ENCODE data around the gene CEP57. TPM values are rescaled to one million over a fixed set of nuclear protein-coding genes. Genes with fewer than 3 reads are reported as not detected.

The CEP57 gene
- total RNA-seq = 10 to 100 TPM; 23.6 to 26.3 TPM

GRCh38 chr11:95790123-95790932 is at the start of gene CEP57:
CEP57 (plus strand) TSS chr11:95790498; CDS start chr11:95790699, 201 bp downstream.
- ATAC-seq (ENCODE audit: insufficient number of reproducible peaks, low FRiP score, low read depth) = peak; percentile 93
- Histone ChIP-seq H3K4me3 (peak within 1 kb of the TSS; percentile 82), H3K4me1 (ENCODE audit: control insufficient read depth in 1 of 2, low read depth in 2 of 2) (peaks cover 5 to 28% of the 10 kb centered on the region in 2 donors), H3K27ac (peak within 1 kb of the TSS; percentile 98 to 99), H3K36me3 (peaks cover 17% of the 10 kb centered on the region), H3K9me3 (no peaks in the 10 kb centered on the region), H3K27me3 (replicated peaks; ENCODE audit: insufficient read depth) (no peaks in the 10 kb centered on the region)
- TF ChIP-seq CTCF (IDR thresholded peaks at IDR 0.05) = no peak
- DNase-seq (ENCODE audit: low spot score) = peak; percentile 97

GRCh38 chr11:95750101-95750500 is 40.2 kb upstream of the CEP57 start:
- no peak for TF ChIP-seq CTCF (IDR thresholded peaks at IDR 0.05)
- Histone ChIP-seq H3K27ac (no peak overlapping the region), H3K27me3 (replicated peaks; ENCODE audit: insufficient read depth) (no peaks in the 10 kb centered on the region), H3K4me3 (no peak overlapping the region), H3K9me3 (no peaks in the 10 kb centered on the region), H3K36me3 (no peaks in the 10 kb centered on the region), H3K4me1 (ENCODE audit: control insufficient read depth in 1 of 2, low read depth in 2 of 2) (no peaks in the 10 kb centered on the region)
- DNase-seq (ENCODE audit: low spot score) (no peak), ATAC-seq (ENCODE audit: insufficient number of reproducible peaks, low FRiP score, low read depth) (no peak)

- Histone ChIP-seq H3K4me1 (ENCODE audit: control insufficient read depth in 1 of 2, low read depth in 2 of 2) (no peaks in the 10 kb centered on the region), H3K27me3 (replicated peaks; ENCODE audit: insufficient read depth) (no peaks in the 10 kb centered on the region), H3K9me3 (no peaks in the 10 kb centered on the region), H3K36me3 (no peaks in the 10 kb centered on the region), H3K4me3 (no peak overlapping the region), H3K27ac (no peak overlapping the region)
- DNase-seq (ENCODE audit: low spot score) (no peak), ATAC-seq (ENCODE audit: insufficient number of reproducible peaks, low FRiP score, low read depth) (no peak)
- no peak for TF ChIP-seq CTCF (IDR thresholded peaks at IDR 0.05)
These were observed 38.8 kb upstream of the CEP57 start for GRCh38 chr11:95751515-95751914.

GRCh38 chr11:95760941-95761340 is 29.4 kb upstream of the CEP57 start:
- ATAC-seq (ENCODE audit: insufficient number of reproducible peaks, low FRiP score, low read depth) (no peak), DNase-seq (ENCODE audit: low spot score) (no peak)
- Histone ChIP-seq H3K4me1 (ENCODE audit: control insufficient read depth in 1 of 2, low read depth in 2 of 2) (no peaks in the 10 kb centered on the region), H3K27ac (no peak overlapping the region), H3K9me3 (no peaks in the 10 kb centered on the region), H3K36me3 (no peaks in the 10 kb centered on the region), H3K27me3 (replicated peaks; ENCODE audit: insufficient read depth) (no peaks in the 10 kb centered on the region), H3K4me3 (no peak overlapping the region)
- TF ChIP-seq CTCF (IDR thresholded peaks at IDR 0.05) = no peak

GRCh38 chr11:95762534-95762933 is 27.8 kb upstream of the CEP57 start:
- ATAC-seq (ENCODE audit: insufficient number of reproducible peaks, low FRiP score, low read depth) (no peak), DNase-seq (ENCODE audit: low spot score) (no peak)
- H3K36me3 ChIP-seq = no peaks in the 10 kb centered on the region
- H3K9me3 ChIP-seq = no peaks in the 10 kb centered on the region
- H3K4me3 ChIP-seq = no peak overlapping the region
- no peaks in the 10 kb centered on the region for H3K27me3 ChIP-seq (replicated peaks; ENCODE audit: insufficient read depth)
- no peak overlapping the region for H3K27ac ChIP-seq
- TF ChIP-seq CTCF (IDR thresholded peaks at IDR 0.05) = no peak
- H3K4me1 ChIP-seq (ENCODE audit: control insufficient read depth in 1 of 2, low read depth in 2 of 2) = no peaks in the 10 kb centered on the region

All from thoracic aorta (tissue), 2 donors.